SKM-1 (cell line): ENCODE measurements around the gene CARD10.

Source experiments
- DNase-seq: peaks from one replicate; lab custom pipeline; 2025; ENCODE audit not compliant: unreplicated experiment; lab: John Stamatoyannopoulos, UW

Gene CARD10

DNA sequence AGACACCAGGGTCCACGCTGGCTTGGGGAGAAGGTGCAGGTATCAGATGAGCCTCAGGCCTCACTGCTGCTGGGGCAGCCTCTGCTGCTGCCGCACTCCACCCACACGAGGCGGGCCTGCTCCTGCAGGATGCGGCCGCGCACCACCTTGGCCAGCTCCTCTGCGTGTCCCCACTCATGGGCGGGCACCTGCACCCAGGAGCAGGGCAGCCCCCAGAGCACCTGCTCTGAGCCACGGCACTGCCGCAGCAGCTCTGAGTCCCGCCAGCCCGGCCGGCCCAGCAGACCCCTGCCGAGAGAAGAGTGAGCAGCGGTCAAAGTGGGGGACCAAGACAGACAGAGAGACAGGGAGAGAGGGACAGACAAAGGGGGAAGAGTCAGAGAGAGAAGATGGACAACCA lies 28.1 kb downstream of the CARD10 start:
- DNase-seq: no peak

DNA sequence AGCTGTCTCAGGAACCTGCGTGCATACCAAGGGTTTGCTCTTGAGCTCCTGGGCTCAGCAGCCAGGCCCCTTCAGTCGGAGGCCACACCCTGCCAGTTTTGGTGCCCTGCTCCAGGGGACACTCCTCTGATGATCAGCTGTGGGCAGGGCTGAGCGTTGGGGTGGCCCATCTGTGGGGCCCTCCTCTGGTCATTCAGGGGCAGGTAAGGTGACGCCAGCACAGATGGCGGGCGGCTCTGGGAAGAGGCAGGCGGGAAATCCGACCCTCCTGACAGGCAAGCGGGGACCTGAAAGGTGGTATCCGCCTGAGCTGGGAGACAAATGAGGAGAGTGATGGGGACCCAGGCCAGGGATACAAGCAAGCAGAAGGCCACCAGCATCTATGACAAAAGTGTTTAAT lies 29.2 kb downstream of the CARD10 start:
- DNase-seq: no peak

DNA sequence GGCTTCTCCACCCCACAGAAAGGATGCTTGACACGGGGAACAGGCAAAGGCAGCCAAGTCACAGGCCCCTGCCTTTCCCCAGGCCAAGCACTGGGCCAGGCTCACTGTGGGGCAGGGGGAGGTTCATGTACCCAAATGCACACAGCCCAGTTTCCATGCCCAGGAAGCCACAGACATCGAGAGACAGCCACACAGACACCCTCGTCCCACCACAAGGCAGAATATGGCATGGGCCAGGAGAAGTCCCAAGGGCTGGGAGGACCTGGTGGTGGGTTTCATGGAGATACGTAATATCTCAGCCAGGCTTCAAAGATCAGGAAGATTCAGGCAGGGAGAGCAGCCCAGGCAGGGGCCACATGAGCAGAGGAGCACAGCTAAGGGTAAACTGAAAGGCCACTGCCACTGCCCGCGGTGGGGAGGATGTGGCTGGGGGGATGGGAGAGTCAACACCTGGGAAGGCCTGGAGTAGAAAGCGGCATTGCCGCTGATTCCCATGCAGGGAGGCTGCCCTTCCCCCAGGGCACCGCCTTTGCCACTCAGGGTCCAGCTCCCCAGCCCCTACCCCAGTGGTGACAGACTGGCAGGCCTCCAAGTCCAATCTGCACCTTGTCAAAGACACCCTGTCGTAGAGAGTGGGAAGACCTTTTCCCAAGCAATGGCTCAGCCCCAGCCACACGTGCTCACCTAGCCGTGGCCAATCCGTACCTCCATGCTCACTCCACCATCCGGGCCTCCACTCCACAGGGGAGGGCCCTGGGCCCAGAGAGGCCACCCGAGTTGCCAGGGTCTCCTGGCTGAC lies 30.7 kb downstream of the CARD10 start:
- DNase-seq: no peak

DNA sequence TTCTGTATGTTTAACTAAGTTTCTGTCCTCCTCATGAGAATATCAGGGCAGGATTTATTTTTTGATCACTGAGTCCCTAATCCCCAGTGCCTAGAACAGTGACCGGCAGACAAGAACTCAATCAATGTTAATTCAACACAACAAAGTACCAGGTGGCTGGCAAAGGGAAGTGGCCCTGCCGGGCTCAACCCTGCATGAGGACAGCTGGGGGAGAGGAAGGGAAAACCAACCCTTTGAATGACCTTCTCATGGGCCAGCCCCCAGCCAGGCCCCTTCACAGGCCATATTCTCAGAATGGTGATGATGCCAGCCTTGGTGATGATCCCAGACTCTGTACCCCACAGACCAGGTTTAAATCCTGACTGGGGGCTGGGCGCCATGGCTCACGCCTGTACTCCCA lies 31.6 kb downstream of the CARD10 start:
- DNase-seq: no peak

DNA sequence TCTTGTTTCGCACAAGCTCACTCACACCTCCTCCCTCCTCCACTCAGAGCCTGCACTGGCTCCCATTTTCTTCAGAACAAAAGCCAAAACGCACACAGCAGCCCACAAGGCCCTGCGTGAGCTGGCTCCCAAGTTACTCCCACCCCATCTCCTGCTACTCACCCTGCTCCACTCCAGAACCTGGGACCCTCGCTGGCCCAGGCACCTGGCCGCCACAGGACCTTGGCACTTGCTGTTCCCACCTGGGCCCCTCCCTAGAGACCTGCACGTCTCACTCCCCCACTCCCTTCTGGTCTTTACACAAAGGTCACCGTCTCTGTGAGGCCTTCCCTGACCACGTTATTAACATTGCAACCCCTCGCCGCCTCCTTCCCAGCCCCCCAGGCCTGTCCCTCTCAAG lies 32.1 kb downstream of the CARD10 start:
- no peak for DNase-seq

DNA sequence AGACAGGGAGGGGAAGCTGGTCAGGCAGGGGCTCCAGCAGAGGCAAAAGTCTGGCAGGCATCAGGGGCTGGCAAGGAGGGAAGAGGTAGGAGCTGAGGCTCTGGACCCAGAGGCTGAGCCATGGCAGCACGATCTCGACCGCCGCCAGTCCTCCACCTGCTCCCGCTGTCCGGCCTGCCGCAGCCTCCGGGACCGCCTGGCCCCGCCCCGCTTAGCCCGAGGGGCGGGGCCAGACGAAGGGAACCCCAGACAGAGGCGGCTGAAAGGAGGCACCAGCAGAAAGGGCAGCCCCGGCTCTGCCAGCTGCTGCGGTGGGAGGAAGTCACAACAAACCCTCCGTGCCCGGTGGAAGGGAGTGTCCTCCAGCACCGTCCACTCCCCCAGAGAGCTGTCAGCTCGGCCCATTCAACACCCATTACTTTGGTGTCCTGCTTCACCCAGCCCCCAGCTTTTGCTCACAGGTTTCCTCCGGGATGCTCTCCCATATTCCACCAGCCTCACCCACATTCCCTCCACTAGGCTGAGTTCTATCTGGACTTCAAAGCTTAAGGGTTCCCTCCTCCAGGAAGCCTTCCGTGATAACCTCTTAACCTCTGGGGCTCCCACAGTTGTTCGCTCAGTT lies 32.9 kb downstream of the CARD10 start, which contains the start of gene MFNG:
TSS of gene MFNG (minus strand) at position 161 of the 622 bp plus-strand sequence. CDS start 207 bp downstream, outside the sequence.
- DNase-seq: peak; percentile 90

DNA sequence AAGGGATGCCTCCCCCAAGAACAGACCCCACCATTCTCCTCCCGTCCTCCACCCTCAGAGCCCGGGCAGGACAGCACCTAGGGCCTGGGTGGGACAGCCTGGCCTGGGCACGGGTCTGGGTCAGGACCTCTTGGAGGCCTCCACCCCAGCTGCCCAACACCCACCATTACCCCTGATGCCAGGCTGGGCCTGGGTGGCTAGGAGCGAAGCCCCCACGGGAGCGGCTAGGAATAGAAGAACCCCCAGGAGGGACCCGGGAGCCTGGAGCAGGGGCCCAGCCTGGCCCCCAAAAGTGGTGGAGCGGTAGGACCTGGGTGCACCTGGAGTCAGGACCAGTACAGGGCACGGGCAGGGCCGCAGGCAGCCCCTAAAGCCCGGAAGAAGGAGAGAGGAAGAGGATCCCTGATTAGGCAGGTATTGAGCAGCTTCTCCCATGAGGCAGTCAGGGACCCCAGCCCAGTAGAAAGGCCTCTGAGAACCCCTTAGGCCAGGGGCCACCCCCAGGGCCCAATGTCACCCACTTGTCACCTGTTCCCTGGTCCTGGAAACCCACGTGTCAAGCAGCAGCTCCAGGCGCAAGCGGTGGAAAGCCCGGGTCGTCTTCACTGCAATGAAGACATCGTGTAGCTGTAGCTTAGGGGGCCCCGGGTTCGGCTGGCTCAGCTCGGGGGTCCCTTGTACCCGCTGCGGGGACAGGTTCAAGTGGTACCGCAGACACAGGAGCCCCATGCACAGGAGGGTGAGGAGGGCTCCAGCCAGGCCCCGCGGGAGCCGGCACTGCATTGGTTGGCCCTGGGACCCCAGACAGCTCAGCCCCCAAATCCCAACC lies 33.6 kb downstream of the CARD10 start:
- DNase-seq: no peak

DNA sequence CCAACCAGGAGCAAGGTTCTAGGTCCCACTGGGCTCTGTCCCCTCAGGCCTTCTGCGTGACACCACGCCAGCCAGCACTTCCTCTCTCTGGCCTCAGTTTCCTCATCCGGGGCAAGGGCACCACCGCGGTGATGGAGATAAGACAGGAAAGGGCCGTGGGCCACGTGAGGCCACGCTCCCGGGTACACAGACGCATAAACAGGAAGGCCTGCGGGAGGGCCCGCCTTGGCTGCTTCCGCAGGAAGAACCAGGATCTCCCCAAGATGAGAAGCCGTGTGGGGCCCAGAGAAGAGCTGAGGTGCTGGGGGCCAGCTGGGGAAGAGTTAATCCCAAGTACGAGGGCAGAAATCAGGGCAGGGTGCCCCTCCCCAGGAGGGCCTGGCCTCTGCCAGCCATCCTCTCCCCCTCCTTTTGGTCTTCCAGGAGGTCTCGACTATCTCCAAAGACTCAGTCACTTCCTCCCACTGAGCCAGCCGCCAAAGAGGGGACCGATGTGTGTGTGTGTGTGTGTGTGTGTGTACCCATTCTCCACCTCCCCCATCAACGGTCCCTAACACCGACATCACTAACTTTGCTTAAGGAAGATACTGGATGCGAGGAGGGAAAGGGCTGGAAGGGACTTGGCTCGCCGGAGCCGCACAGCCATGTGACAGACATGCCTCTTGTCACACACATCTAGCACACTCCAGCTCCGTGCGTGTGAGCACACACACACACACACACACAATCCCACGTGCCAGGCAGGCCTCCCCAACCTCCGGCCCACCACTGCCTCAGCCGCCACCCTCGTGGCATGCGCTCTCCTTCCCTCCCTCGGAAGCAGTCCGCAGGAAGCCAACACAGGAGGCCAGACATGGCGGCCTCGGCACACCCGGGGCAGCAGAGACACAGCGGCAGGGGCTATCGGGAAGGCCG lies 34.5 kb downstream of the CARD10 start:
- peak; percentile 90 for DNase-seq

DNA sequence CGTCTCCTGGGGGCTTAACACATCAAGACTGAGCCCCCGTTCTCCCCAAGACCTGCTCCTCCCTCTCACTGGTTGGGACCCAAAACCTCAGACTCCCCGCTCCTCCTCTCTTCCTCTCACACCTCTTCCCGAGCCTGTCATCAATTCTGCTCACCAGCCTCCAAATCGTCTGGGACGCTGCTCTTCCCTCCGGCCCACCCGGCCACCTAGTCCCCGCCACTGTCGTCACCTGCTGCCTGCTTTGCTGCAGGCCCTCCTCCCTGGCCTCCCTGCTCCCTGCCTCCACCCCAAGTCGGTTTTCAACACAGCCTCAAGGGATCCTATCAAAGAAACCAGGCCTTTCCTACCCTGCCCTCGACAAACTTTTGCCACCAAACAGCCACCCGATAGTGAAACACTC lies 36.2 kb downstream of the CARD10 start:
- no peak for DNase-seq

DNA sequence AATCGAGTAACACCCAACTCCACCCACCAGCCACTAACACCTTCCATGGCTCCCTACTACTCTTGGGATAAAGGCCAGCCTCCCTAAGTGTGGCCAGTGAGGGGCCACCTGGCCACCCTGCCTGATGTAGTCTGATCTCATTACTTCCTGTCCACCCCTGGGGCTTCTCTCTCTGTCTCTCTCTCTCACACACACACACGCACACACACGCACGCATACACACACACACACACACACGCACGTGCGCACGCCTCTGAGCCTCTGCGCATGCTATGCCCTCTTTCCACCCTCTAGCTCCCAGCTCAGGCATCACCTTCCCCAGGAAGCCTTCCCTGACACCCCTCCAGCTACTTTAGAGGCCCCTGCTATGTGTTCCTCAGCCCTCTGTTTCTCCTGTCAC lies 37.0 kb downstream of the CARD10 start:
- DNase-seq: no peak

DNA sequence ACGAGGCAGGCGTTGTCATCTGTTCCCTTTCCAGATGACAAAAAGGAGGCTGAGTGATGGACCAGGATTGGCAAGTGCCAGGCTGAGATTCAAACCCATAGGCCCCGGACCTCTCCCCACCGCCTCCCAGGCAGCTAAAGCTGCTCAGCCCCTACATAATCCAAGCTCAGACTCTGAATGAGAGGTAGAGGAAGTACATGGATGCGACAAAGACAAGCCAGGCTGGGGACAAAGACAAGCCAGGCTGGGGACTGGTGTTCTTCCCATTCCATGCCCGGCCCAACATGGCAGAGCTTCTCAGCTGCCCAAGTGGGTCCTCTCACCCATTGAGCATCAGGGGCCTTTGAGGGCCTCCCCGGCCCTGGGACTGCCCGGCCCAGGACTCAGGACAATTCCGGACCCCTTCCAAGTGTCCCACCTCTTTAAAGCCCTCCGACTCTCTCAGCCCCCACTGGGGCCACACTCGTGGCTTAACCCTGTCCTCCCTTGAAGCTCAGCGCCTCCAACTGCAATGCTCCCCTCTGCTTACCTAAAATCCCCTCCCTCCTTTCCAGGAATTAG lies 37.8 kb downstream of the CARD10 start:
- no peak for DNase-seq

DNA sequence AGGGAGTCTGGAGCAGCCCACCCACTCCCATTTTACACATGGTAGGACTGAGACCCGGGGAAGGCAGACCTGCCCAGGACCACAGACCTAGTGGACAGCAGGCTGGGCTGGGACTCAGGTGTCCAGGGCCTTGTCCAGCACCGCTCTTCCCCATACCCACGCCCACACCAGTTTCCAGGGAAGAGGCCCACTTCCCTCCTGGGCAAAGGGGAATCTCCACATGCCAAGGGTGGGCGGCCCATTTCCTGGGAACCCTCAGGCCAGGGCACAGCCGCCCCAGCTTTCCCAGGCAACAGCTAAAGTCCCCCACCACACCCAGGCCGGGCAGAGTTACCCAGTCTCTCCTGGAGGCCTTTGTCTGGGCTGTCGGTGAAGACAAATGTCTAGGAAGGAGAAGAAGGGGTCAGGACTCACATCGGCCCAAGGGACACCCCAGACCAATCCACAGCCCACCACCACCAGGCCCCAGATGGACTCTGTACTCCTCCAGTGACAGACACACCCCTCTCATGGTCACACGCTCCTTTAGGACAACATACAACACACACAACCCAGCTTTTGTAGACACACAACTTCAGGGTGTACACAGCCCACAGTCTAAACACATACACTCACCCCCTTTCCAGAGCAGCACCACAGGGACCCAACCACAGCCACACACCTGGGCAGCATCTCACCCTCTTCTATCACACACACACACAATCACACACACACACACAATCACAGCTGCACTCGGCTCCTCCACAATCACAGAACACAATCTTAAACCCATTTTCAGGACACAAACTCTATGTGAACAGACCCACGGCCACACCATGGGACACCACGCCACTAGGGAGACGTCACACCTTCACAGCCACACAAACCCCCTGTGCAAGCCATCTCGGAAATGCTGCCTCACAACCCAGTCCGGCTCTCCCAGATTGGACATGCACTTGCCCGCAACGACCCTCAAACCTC lies 38.5 kb downstream of the CARD10 start:
- no peak for DNase-seq

DNA sequence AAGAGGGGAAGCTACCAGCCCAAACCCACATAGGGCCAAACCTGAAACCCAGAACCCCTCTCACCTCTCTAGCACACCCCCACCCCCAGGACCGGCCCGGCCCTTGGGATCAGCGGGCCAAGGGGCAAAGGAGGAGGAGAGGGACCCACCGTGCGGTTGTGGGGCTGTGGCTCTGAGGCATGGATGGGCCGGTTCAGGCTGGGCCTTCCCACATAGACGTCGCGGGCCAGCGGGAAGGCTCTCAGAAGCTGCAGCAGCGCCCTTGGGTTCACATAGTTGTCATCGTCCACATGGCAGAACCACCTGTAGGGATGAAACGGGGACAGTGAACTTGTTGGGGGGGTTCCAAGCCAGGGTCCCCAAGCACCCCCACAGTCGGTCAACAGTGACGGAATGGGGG lies 40.0 kb downstream of the CARD10 start:
- no peak for DNase-seq

DNA sequence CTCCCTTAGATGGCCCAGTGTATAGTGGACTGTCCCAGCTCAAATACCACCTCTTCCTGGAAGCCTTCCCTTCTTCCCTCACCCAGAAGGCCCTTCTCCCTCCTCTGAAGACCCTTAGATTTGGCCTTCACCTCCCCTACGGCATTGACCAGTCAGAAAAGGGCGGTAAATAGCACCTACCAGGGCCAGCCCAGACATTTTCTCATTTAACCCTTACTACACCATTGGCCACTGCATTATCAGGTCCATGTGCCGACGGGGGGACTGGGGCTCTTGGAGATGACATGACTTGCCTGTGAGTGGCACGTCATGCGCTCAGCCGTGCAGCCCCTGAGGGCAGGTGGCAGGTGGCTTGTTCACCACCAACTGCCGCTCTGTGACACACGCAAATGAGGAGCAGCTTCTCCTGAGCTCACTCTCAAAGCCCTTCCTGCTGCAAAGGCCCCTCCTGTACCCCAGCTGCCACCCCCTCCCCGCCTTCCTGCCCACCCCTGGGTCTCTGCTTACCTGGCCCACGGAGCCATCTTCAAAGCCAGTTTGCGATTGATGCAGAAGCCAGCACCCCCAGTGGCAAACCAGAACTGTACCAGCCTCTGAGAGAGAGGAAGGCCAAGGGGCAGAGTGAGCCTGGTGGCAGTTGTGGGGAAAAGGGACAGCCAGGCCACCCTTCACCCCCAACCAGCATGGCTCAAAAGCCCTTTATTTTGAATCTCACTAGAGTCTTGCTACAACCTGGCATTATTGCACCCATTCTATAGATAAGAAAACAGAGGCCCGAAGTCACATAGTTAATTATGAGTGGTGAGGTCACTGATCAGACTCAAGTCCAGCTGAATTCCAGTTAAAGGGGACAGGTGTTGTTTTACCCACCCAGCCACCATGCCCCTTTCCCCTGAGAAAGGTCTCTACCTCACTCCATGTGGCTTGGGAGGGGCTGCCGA lies 42.6 kb downstream of the CARD10 start:
- no peak for DNase-seq

DNA sequence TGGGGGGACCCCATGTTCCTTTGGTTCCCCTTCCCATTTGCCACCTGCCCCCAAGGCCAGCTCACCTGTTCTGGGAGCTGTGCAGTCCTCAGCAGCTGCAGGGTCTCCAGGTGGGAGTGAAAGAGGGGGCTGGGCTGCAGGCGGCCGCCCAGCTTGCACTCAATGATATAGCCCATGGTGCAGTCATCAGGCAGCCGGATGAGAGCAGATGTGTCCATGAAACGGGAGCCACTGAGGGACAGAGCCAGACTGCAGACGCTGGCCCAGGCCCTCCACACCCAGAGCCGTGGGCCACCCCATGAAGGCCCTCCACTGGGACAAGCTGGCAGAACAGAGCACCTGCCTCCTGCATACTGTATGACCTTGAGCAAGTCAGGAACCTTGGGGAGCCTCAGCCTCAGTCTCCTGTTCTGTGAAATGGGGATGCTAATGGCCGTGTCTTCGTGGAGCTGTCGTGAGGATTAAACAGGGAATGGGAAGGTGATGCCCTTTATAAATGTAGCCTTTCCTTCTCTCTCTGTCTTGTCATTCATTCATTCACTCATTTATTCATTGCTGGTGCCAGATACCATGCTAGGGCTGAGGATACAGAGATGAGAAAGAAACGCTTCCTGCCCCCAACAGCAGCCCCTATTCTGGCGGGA lies 44.6 kb downstream of the CARD10 start:
- DNase-seq: no peak

DNA sequence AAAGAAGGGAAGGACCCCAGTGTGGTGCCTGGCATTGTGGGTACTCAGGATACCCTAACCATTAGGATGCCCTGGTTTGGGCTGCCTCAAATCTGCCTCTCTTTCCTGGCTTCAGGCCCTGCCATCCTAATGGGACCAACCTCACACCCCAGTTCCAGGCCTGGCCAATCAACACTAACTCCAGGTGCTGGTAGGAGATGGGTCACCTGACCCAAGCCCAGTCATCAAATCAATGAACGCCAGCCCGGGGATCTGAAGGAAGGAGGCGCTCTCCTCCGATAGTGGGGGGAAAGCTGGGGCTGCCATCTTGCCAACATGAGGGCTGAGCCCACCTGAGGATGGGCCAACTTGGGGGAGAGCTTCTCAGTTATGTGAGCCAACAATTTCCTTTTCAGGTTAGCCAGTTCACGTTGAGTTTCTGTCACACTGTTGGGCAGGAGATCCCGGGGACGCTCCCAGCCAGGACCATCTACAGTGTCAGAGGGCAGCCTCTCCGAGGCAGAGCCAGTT lies 45.7 kb downstream of the CARD10 start:
- DNase-seq: no peak

DNA sequence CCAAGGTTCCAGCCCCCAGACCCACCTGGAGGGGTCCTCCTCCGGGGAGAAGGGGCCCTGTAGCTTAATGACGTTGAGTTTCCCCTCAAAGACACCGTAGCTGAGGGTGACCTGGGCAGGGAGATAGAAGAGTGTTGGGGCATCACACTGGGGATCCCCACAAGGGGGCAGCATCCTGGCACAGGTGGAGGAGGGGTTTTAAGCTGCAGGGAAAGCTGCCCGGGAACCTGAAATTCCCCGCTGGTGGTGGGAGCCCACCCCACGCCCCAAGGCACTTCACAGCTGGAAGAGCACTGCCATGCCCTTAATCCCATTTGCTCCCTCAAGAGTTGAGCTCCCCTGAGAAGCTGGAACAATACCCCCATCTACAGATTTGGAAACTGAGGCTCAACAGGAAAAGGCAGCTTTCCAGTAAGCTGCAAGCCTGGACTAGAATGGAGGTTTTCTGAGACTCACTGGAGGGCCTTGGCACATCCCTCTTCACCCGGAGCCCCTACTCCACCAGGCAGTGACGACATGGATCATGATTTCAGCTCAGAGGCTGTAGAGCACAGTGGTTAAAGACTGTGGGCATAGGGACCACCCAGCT lies 46.7 kb downstream of the CARD10 start:
- DNase-seq: no peak
